GM12801 (cell line): ENCODE results near the gene BMP5.

Experiments
- CTCF ChIP-seq: IDR thresholded peaks from one replicate; pipeline ENCODE4 v1.5.1; 2011; ENCODE audit warnings: control low read depth; ENCODE audit not compliant: insufficient read length; ENCODE audit errors: extremely low read depth

The BMP5 gene

GRCh38 chr6:55886185-55886836 is 10.9 kb upstream of the BMP5 start:
- no peak for TF ChIP-seq CTCF

GRCh38 chr6:55882718-55883569 is 7.6 kb upstream of the BMP5 start:
- TF ChIP-seq CTCF, result no peak

GRCh38 chr6:55877283-55877682 is 1.9 kb upstream of the BMP5 start:
- TF ChIP-seq CTCF, result no peak

- TF ChIP-seq CTCF, result no peak
These were observed 1.1 kb downstream of the BMP5 start for GRCh38 chr6:55874316-55874715.

- TF ChIP-seq CTCF, result no peak
These were observed 2.5 kb downstream of the BMP5 start for GRCh38 chr6:55872866-55873265.

GRCh38 chr6:55870181-55870813 is 5.1 kb downstream of the BMP5 start:
- no peak for TF ChIP-seq CTCF

GRCh38 chr6:55869674-55870073 is 5.7 kb downstream of the BMP5 start:
- TF ChIP-seq CTCF, result no peak
